ENCODE results near the gene TENM4.

Gene TENM4

GRCh38 chr11:78784321-78785061, 656.3 kb downstream of the TENM4 start:
- Histone ChIP-seq H3K36me3 (ENCODE audit: control insufficient read depth in 5 of 5, insufficient read depth in 5 of 5, low read length in 5 of 5) (peaks cover 0 to 4% (median 3%) of the 10 kb centered on the region in 5 donors), H3K9me3 (ENCODE audit: control insufficient read depth in 5 of 5, low read length in 5 of 5) (no peaks in the 10 kb centered on the region), H3K9ac (ENCODE audit: low read length in 5 of 5) (no peak overlapping the region), H3K27me3 (ENCODE audit: control insufficient read depth in 5 of 5, insufficient read depth in 4 of 5, low read length in 5 of 5) (no peaks in the 10 kb centered on the region), H3K4me3 (ENCODE audit: low read depth in 1 of 5, low read length in 5 of 5) (no peak overlapping the region), H3K27ac (ENCODE audit: low read depth, low read length) (no peak overlapping the region), H3K4me1 (ENCODE audit: control insufficient read depth in 5 of 5, insufficient read depth in 5 of 5, low read length in 5 of 5) (peaks cover 0 to 9% (median 0%) of the 10 kb centered on the region in 5 donors)

DNA sequence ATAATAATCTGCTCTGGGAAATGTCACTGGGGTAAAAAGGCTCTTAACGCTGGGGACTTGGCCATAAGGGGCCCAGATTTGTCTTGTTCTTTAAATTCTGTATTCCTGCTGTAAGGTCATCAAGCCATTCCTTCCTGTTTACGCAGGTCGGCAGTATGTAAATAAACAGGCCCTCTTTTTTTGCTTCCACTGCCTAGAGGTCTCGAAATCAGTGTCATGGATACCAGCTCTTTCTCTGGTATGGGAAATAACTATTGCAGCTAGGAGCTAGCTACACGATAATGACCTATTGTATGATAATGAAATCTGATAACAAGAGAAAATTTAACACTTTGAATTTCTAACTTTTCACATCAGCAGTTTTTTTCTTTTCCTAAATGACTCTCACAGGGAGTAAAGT, 657.0 kb downstream of the TENM4 start:
- H3K9ac ChIP-seq (ENCODE audit: low read length in 5 of 5) = no peak overlapping the region
- no peak overlapping the region for H3K27ac ChIP-seq (ENCODE audit: low read depth, low read length)
- peaks cover 0 to 4% (median 3%) of the 10 kb centered on the region in 5 donors for H3K36me3 ChIP-seq (ENCODE audit: control insufficient read depth in 5 of 5, insufficient read depth in 5 of 5, low read length in 5 of 5)
- no peaks in the 10 kb centered on the region for H3K27me3 ChIP-seq (ENCODE audit: control insufficient read depth in 5 of 5, insufficient read depth in 4 of 5, low read length in 5 of 5)
- peaks cover 0 to 9% (median 0%) of the 10 kb centered on the region in 5 donors for H3K4me1 ChIP-seq (ENCODE audit: control insufficient read depth in 5 of 5, insufficient read depth in 5 of 5, low read length in 5 of 5)
- H3K9me3 ChIP-seq (ENCODE audit: control insufficient read depth in 5 of 5, low read length in 5 of 5) = no peaks in the 10 kb centered on the region
- no peak overlapping the region for H3K4me3 ChIP-seq (ENCODE audit: low read depth in 1 of 5, low read length in 5 of 5)

DNA sequence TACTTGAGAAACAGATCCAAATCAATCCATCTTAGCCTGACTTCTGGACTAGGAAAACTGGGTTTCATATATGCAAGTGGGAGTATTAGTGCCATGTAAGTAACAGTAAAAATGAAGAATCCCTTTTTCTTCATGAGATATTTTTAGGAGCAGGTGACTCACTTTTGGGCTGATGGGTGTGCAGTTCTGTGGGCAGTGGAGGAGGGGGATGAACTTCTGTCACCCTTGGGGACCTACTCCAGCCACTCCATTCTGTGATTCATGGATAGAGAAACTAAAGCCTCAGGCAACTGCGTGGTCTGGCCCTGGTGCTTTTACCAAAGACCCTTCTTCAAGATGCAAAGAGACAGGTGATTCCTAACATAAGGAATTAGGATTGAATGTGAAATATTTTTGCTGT, 657.5 kb downstream of the TENM4 start:
- Histone ChIP-seq H3K36me3 (ENCODE audit: control insufficient read depth in 5 of 5, insufficient read depth in 5 of 5, low read length in 5 of 5) (peaks cover 0 to 4% (median 3%) of the 10 kb centered on the region in 5 donors), H3K27ac (ENCODE audit: low read depth, low read length) (no peak overlapping the region), H3K9ac (ENCODE audit: low read length in 5 of 5) (no peak overlapping the region), H3K9me3 (ENCODE audit: control insufficient read depth in 5 of 5, low read length in 5 of 5) (no peaks in the 10 kb centered on the region), H3K4me3 (ENCODE audit: low read depth in 1 of 5, low read length in 5 of 5) (no peak overlapping the region), H3K4me1 (ENCODE audit: control insufficient read depth in 5 of 5, insufficient read depth in 5 of 5, low read length in 5 of 5) (peaks cover 0 to 9% (median 0%) of the 10 kb centered on the region in 5 donors), H3K27me3 (ENCODE audit: control insufficient read depth in 5 of 5, insufficient read depth in 4 of 5, low read length in 5 of 5) (no peaks in the 10 kb centered on the region)

- no peak overlapping the region for H3K4me3 ChIP-seq (ENCODE audit: low read depth in 1 of 5, low read length in 5 of 5)
- H3K36me3 ChIP-seq (ENCODE audit: control insufficient read depth in 5 of 5, insufficient read depth in 5 of 5, low read length in 5 of 5) = peaks cover 0 to 4% (median 3%) of the 10 kb centered on the region in 5 donors
- H3K27ac ChIP-seq (ENCODE audit: low read depth, low read length) = no peak overlapping the region
- no peaks in the 10 kb centered on the region for H3K9me3 ChIP-seq (ENCODE audit: control insufficient read depth in 5 of 5, low read length in 5 of 5)
- peaks cover 0 to 7% (median 0%) of the 10 kb centered on the region in 5 donors for H3K4me1 ChIP-seq (ENCODE audit: control insufficient read depth in 5 of 5, insufficient read depth in 5 of 5, low read length in 5 of 5)
- no peaks in the 10 kb centered on the region for H3K27me3 ChIP-seq (ENCODE audit: control insufficient read depth in 5 of 5, insufficient read depth in 4 of 5, low read length in 5 of 5)
- no peak overlapping the region for H3K9ac ChIP-seq (ENCODE audit: low read length in 5 of 5)
Observed at GRCh38 chr11:78782725-78783124, 658.1 kb downstream of the TENM4 start.

DNA sequence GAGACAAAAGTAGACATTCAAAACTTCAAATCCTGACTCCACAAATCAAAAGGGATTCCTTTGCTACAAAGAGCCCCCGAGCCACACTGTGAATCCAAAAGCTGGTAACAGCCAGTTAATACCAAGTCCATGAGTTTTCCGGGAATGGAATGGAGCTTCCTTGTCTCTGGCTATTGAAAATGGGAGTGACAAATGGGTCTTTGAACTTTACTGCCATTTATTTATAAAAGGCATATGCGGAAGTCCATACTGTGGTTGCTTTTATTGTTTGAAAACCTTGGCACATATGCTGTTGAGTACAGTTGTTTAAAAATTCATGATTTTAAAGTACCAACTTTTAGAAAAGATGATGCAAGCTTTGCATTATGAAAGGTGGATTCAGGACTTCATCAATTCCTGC, 659.9 kb downstream of the TENM4 start:
- H3K9me3 ChIP-seq (ENCODE audit: control insufficient read depth in 5 of 5, low read length in 5 of 5) = no peaks in the 10 kb centered on the region
- H3K9ac ChIP-seq (ENCODE audit: low read length in 5 of 5) = no peak overlapping the region
- H3K4me3 ChIP-seq (ENCODE audit: low read depth in 1 of 5, low read length in 5 of 5) = no peak overlapping the region
- no peak overlapping the region for H3K27ac ChIP-seq (ENCODE audit: low read depth, low read length)
- H3K36me3 ChIP-seq (ENCODE audit: control insufficient read depth in 5 of 5, insufficient read depth in 5 of 5, low read length in 5 of 5) = peaks cover 0 to 4% (median 0%) of the 10 kb centered on the region in 5 donors
- peaks cover 0 to 7% (median 0%) of the 10 kb centered on the region in 5 donors for H3K4me1 ChIP-seq (ENCODE audit: control insufficient read depth in 5 of 5, insufficient read depth in 5 of 5, low read length in 5 of 5)
- no peaks in the 10 kb centered on the region for H3K27me3 ChIP-seq (ENCODE audit: control insufficient read depth in 5 of 5, insufficient read depth in 4 of 5, low read length in 5 of 5)

- no peaks in the 10 kb centered on the region for H3K9me3 ChIP-seq (ENCODE audit: control insufficient read depth in 5 of 5, low read length in 5 of 5)
- H3K27ac ChIP-seq (ENCODE audit: low read depth, low read length) = no peak overlapping the region
- H3K27me3 ChIP-seq (ENCODE audit: control insufficient read depth in 5 of 5, insufficient read depth in 4 of 5, low read length in 5 of 5) = no peaks in the 10 kb centered on the region
- no peaks in the 10 kb centered on the region for H3K4me1 ChIP-seq (ENCODE audit: control insufficient read depth in 5 of 5, insufficient read depth in 5 of 5, low read length in 5 of 5)
- no peak overlapping the region for H3K9ac ChIP-seq (ENCODE audit: low read length in 5 of 5)
- no peak overlapping the region for H3K4me3 ChIP-seq (ENCODE audit: low read depth in 1 of 5, low read length in 5 of 5)
- H3K36me3 ChIP-seq (ENCODE audit: control insufficient read depth in 5 of 5, insufficient read depth in 5 of 5, low read length in 5 of 5) = peaks cover 0 to 11% (median 5%) of the 10 kb centered on the region in 5 donors
Observed at GRCh38 chr11:78773492-78773891, 667.3 kb downstream of the TENM4 start.

- Histone ChIP-seq H3K27ac (ENCODE audit: low read depth, low read length) (no peak overlapping the region), H3K9me3 (ENCODE audit: control insufficient read depth in 5 of 5, low read length in 5 of 5) (no peaks in the 10 kb centered on the region), H3K27me3 (ENCODE audit: control insufficient read depth in 5 of 5, insufficient read depth in 4 of 5, low read length in 5 of 5) (no peaks in the 10 kb centered on the region), H3K36me3 (ENCODE audit: control insufficient read depth in 5 of 5, insufficient read depth in 5 of 5, low read length in 5 of 5) (peaks cover 0 to 11% (median 5%) of the 10 kb centered on the region in 5 donors), H3K9ac (ENCODE audit: low read length in 5 of 5) (no peak overlapping the region), H3K4me1 (ENCODE audit: control insufficient read depth in 5 of 5, insufficient read depth in 5 of 5, low read length in 5 of 5) (no peaks in the 10 kb centered on the region), H3K4me3 (ENCODE audit: low read depth in 1 of 5, low read length in 5 of 5) (no peak overlapping the region)
Observed at GRCh38 chr11:78773077-78773476, 667.8 kb downstream of the TENM4 start.

DNA sequence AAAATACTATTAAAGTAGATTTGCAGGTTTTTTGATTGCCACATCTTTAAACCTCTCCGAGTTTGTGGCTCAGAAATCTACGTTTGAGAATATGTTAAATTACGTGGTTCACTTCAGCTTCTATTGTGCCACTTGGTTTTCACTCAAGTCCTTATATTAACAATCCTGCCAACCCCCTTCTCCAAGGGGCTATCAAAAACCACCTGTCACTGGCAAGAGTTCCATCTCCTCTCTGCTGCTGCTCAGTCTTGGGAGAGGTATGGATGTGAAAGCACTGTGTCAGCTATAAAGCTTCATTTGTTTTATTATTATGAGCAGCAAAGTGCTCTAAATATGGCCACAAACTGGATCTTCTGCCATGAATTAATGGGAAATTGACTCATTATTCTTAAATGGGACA, 668.6 kb downstream of the TENM4 start:
- H3K27ac ChIP-seq (ENCODE audit: low read depth, low read length) = no peak overlapping the region
- peaks cover 0 to 19% (median 7%) of the 10 kb centered on the region in 5 donors for H3K36me3 ChIP-seq (ENCODE audit: control insufficient read depth in 5 of 5, insufficient read depth in 5 of 5, low read length in 5 of 5)
- no peaks in the 10 kb centered on the region for H3K27me3 ChIP-seq (ENCODE audit: control insufficient read depth in 5 of 5, insufficient read depth in 4 of 5, low read length in 5 of 5)

GRCh38 chr11:78770931-78771330, 669.9 kb downstream of the TENM4 start:
- no peaks in the 10 kb centered on the region for H3K9me3 ChIP-seq (ENCODE audit: control insufficient read depth in 5 of 5, low read length in 5 of 5)
- no peak overlapping the region for H3K9ac ChIP-seq (ENCODE audit: low read length in 5 of 5)
- no peak overlapping the region for H3K4me3 ChIP-seq (ENCODE audit: low read depth in 1 of 5, low read length in 5 of 5)
- H3K27ac ChIP-seq (ENCODE audit: low read depth, low read length) = no peak overlapping the region
- H3K36me3 ChIP-seq (ENCODE audit: control insufficient read depth in 5 of 5, insufficient read depth in 5 of 5, low read length in 5 of 5) = peaks cover 0 to 23% (median 9%) of the 10 kb centered on the region in 5 donors
- no peaks in the 10 kb centered on the region for H3K4me1 ChIP-seq (ENCODE audit: control insufficient read depth in 5 of 5, insufficient read depth in 5 of 5, low read length in 5 of 5)
- H3K27me3 ChIP-seq (ENCODE audit: control insufficient read depth in 5 of 5, insufficient read depth in 4 of 5, low read length in 5 of 5) = no peaks in the 10 kb centered on the region

More for the DNA sequence above, 668.6 kb downstream of the TENM4 start:
- no peaks in the 10 kb centered on the region for H3K9me3 ChIP-seq (ENCODE audit: control insufficient read depth in 5 of 5, low read length in 5 of 5)
- H3K9ac ChIP-seq (ENCODE audit: low read length in 5 of 5) = no peak overlapping the region
- no peak overlapping the region for H3K4me3 ChIP-seq (ENCODE audit: low read depth in 1 of 5, low read length in 5 of 5)
- no peaks in the 10 kb centered on the region for H3K4me1 ChIP-seq (ENCODE audit: control insufficient read depth in 5 of 5, insufficient read depth in 5 of 5, low read length in 5 of 5)

GRCh38 chr11:78768971-78769370, 671.9 kb downstream of the TENM4 start:
- Histone ChIP-seq H3K9me3 (ENCODE audit: control insufficient read depth in 5 of 5, low read length in 5 of 5) (no peaks in the 10 kb centered on the region), H3K36me3 (ENCODE audit: control insufficient read depth in 5 of 5, insufficient read depth in 5 of 5, low read length in 5 of 5) (peaks cover 0 to 23% (median 9%) of the 10 kb centered on the region in 5 donors), H3K27ac (ENCODE audit: low read depth, low read length) (no peak overlapping the region), H3K27me3 (ENCODE audit: control insufficient read depth in 5 of 5, insufficient read depth in 4 of 5, low read length in 5 of 5) (no peaks in the 10 kb centered on the region), H3K4me3 (ENCODE audit: low read depth in 1 of 5, low read length in 5 of 5) (no peak overlapping the region), H3K9ac (ENCODE audit: low read length in 5 of 5) (no peak overlapping the region), H3K4me1 (ENCODE audit: control insufficient read depth in 5 of 5, insufficient read depth in 5 of 5, low read length in 5 of 5) (no peaks in the 10 kb centered on the region)

All from subcutaneous abdominal adipose tissue (tissue), 5 donors.